Osteoblast (primary cell): ENCODE results near the gene TMEM14C. TPM values are rescaled to one million over a fixed set of nuclear protein-coding genes. Genes with fewer than 3 reads are reported as not detected.

Experiments used
- DNase-seq: peaks from one replicate; pipeline ENCODE4 v3.0.0; 2011; ENCODE audit warnings: low spot score, mixed read lengths; ENCODE audit not compliant: insufficient read length; ENCODE audit errors: missing footprints
- H2AFZ ChIP-seq: 2 replicates; pipeline ENCODE4 v1.6.0; 2011; ENCODE audit warnings: mild to moderate bottlenecking, low read length
- H3K27ac ChIP-seq: 2 replicates; pipeline ENCODE4 v1.5.1; 2011; ENCODE audit warnings: mild to moderate bottlenecking, low read depth, low read length, moderate library complexity
- H3K27me3 ChIP-seq: 2 replicates; pipeline ENCODE4 v1.6.0; 2012; ENCODE audit warnings: mild to moderate bottlenecking, control low read depth, inconsistent platforms, low read length, moderate library complexity; ENCODE audit not compliant: insufficient read depth
- H3K36me3 ChIP-seq: 2 replicates; pipeline ENCODE4 v1.5.1; 2011; ENCODE audit warnings: mild to moderate bottlenecking, low read length, control low read depth, moderate library complexity; ENCODE audit not compliant: insufficient read depth
- H3K4me1 ChIP-seq: 2 replicates; pipeline ENCODE4 v1.5.1; 2011; ENCODE audit warnings: mild to moderate bottlenecking, low read length, control low read depth, moderate library complexity; ENCODE audit not compliant: insufficient read depth
- H3K4me2 ChIP-seq: 2 replicates; pipeline ENCODE4 v1.6.0; 2011; ENCODE audit warnings: mild to moderate bottlenecking, low read length; ENCODE audit not compliant: insufficient read depth
- H3K4me3 ChIP-seq: fragments of 200-600 bp; sonication (generic); 3 replicates; pipeline ENCODE4 v1.5.1; 2012; ENCODE audit warnings: mild to moderate bottlenecking, low read length, inconsistent platforms; ENCODE audit not compliant: insufficient read depth
- H3K79me2 ChIP-seq: 2 replicates; pipeline ENCODE4 v1.6.0; 2012; ENCODE audit warnings: mild to moderate bottlenecking, low read length, control low read depth, inconsistent platforms; ENCODE audit not compliant: insufficient read depth
- H3K9me3 ChIP-seq: 2 replicates; pipeline ENCODE4 v1.5.1; 2011; ENCODE audit warnings: low read depth, low read length, control low read depth
- H4K20me1 ChIP-seq: 2 replicates; pipeline ENCODE4 v1.6.0; 2012; ENCODE audit warnings: mild to moderate bottlenecking, low read length, control low read depth; ENCODE audit not compliant: insufficient read depth
- total RNA-seq: library from RNA; depleted of rRNA; stranded (reverse); fragments of >200 nt; gene quantifications from 2 replicates; pipeline ENCODE4 v1.2.3, GENCODE V29; 2012
- TF ChIP-seq, protein P1 (sequence below): IDR thresholded peaks from 2 replicates; pipeline ENCODE4 v1.5.1; 2011; ENCODE audit warnings: mild to moderate bottlenecking, low read depth, low read length, moderate library complexity; ENCODE audit errors: extremely low read depth

Gene TMEM14C
- total RNA-seq, 1 donor = 131 TPM

DNA sequence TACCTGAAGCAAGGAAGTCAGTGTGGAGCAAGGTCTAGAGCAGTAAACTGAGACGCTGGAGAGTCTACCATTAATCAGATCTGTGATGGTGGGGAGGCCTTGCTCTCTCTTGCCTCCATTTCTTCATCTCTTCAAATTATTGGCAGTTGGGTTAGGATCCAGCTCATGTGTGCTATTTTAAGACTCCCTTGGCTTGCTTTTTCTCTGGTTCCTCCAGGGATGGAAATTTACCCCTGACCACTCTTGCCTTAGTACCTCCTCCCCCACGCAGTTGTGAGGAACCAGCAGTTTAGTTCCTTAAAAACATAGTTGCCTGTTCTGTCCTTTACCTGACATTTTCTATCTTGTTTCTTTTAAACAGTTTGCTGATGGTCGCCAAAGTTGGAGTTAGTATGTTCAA is 7.4 kb downstream of the TMEM14C start:
- H3K79me2 ChIP-seq = peaks cover 20% of the 10 kb centered on the region
- TF ChIP-seq, protein P1, sequence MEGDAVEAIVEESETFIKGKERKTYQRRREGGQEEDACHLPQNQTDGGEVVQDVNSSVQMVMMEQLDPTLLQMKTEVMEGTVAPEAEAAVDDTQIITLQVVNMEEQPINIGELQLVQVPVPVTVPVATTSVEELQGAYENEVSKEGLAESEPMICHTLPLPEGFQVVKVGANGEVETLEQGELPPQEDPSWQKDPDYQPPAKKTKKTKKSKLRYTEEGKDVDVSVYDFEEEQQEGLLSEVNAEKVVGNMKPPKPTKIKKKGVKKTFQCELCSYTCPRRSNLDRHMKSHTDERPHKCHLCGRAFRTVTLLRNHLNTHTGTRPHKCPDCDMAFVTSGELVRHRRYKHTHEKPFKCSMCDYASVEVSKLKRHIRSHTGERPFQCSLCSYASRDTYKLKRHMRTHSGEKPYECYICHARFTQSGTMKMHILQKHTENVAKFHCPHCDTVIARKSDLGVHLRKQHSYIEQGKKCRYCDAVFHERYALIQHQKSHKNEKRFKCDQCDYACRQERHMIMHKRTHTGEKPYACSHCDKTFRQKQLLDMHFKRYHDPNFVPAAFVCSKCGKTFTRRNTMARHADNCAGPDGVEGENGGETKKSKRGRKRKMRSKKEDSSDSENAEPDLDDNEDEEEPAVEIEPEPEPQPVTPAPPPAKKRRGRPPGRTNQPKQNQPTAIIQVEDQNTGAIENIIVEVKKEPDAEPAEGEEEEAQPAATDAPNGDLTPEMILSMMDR = no peak
- H3K4me2 ChIP-seq = no peak overlapping the region
- DNase-seq = no peak
- no peaks in the 10 kb centered on the region for H3K27me3 ChIP-seq
- H3K4me1 ChIP-seq = peaks cover 10% of the 10 kb centered on the region
- no peaks in the 10 kb centered on the region for H4K20me1 ChIP-seq
- H3K36me3 ChIP-seq = peaks cover 49% of the 10 kb centered on the region
- H2AFZ ChIP-seq = no peak overlapping the region
- no peaks in the 10 kb centered on the region for H3K9me3 ChIP-seq
- no peak overlapping the region for H3K27ac ChIP-seq
- no peak overlapping the region for H3K4me3 ChIP-seq

DNA sequence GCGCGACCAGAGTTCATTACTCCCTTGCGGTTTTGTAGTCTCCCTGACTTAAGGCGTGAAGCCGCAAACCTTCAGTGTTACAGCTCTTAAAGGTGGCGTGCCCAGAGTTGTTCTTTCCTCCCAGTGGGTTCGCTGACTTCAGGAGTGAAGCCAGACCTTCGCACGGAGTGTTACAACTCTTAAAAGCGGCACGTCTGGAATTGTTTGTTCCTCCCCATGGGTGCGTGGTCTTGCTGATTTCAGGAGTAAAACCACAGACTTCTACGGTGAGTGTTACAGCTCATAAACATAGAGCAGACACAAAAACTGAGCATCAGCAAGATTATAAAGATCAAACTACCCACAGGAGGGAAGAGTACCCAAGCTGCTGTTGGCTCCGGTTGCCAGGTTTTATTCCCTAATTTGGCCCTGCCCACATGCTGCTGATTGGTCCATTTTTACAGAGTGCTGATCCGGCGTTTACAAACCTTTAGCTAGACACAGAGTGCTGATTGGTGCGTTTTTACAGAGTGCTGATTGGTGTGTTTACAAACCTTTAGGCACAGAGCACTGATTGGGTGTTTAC is 10.4 kb downstream of the TMEM14C start:
- H3K36me3 ChIP-seq = peaks cover 38% of the 10 kb centered on the region
- H3K79me2 ChIP-seq = peaks cover 2% of the 10 kb centered on the region
- no peak for DNase-seq
- H3K4me2 ChIP-seq = no peak overlapping the region
- H3K9me3 ChIP-seq = no peaks in the 10 kb centered on the region
- no peak overlapping the region for H3K27ac ChIP-seq
- no peaks in the 10 kb centered on the region for H3K27me3 ChIP-seq
- H3K4me3 ChIP-seq = no peak overlapping the region
- no peak overlapping the region for H2AFZ ChIP-seq
- no peaks in the 10 kb centered on the region for H4K20me1 ChIP-seq
- H3K4me1 ChIP-seq = peaks cover 12% of the 10 kb centered on the region
- TF ChIP-seq, protein P1 = no peak

DNA sequence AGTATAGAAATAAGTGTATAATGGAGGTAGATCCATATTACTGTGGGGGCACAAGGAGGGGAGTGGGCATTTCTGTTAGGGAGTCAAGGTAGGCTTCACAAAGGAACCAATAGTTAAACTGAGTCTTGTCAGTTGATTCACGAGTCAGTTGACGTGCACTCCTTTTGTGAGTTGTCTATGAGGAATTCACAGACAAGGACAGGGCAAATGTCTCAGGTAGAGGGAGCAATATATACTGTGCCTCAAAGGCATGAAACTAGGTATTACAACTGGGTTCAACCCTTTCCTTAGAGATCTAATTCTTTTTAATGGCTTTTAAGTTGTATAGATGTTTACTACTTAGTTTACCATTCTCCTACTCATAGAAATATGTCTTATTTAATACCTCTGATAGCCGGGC is 11.0 kb downstream of the TMEM14C start:
- H3K27ac ChIP-seq = no peak overlapping the region
- DNase-seq = no peak
- H3K4me2 ChIP-seq = no peak overlapping the region
- H2AFZ ChIP-seq = no peak overlapping the region
- H3K9me3 ChIP-seq = no peaks in the 10 kb centered on the region
- TF ChIP-seq, protein P1 = no peak
- H3K27me3 ChIP-seq = no peaks in the 10 kb centered on the region
- peaks cover 32% of the 10 kb centered on the region for H3K36me3 ChIP-seq
- H3K4me1 ChIP-seq = peaks cover 12% of the 10 kb centered on the region
- no peaks in the 10 kb centered on the region for H4K20me1 ChIP-seq
- H3K79me2 ChIP-seq = no peaks in the 10 kb centered on the region
- no peak overlapping the region for H3K4me3 ChIP-seq

DNA sequence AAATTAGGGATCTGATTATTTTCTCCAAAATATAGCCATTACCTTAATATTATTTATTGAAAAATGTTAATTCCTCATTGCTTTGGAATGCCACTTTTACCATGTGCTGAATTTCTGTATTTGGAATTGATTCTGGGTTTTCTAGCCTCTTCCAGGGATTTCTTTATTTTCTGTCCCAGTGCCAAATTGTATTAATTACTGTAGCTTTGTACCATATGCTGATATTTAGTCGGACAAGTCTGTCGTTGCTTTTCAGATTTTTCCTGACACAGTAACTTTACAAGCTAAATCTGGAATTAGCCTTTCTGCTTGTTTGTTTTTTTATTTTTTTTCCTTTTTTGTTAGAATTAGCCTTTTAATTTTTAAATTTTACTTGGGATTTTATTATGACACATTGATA is 13.9 kb downstream of the TMEM14C start:
- TF ChIP-seq, protein P1 = no peak
- no peak for DNase-seq
- Histone ChIP-seq H3K36me3 (peaks cover 18% of the 10 kb centered on the region), H3K9me3 (no peaks in the 10 kb centered on the region), H3K79me2 (no peaks in the 10 kb centered on the region), H3K4me1 (peaks cover 12% of the 10 kb centered on the region), H4K20me1 (no peaks in the 10 kb centered on the region), H3K27me3 (no peaks in the 10 kb centered on the region), H2AFZ (no peak overlapping the region), H3K4me2 (no peak overlapping the region), H3K4me3 (no peak overlapping the region), H3K27ac (no peak overlapping the region)
